DMS114 treated with DMSO at 0.1 percent for 48 hours (cell line): ENCODE data around the gene GDAP1L1.
"Not testable (repeated sequence)": the region's sequence is repeated elsewhere in the genome, so short reads cannot be mapped to it uniquely, and the experiment has no call there.

Experiments used
- DNase-seq: peaks from one replicate; lab custom pipeline; 2025; ENCODE audit not compliant: unreplicated experiment; lab: John Stamatoyannopoulos, UW

GDAP1L1 gene

DNA sequence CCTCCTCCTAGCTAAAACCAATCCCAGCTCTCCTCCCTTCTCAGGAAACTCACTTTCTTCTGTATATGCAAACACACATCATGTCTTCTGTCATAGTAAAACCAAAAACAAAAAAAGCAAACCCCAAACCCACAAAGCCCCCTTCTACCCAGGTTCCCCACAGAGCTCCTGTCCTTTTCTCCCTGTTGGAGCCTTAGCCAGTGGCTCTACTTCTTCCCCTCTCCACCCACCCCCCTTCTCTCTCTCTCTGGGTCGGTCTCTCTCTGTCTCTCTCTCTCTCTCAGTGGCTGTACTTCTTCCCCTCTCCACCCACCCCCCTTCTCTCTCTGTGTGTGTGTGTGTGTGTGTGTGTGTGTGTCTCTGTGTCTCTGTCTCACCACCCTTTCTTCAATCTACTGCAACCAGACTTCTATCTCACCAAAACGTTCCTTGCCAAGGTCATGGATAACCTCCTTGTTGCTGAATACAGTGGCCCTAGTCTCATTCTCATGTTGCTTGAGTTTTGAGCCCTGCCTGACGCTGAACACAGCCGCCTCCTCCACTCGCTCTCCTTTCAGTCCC is 27.9 kb upstream of the GDAP1L1 start:
- no peak for DNase-seq

DNA sequence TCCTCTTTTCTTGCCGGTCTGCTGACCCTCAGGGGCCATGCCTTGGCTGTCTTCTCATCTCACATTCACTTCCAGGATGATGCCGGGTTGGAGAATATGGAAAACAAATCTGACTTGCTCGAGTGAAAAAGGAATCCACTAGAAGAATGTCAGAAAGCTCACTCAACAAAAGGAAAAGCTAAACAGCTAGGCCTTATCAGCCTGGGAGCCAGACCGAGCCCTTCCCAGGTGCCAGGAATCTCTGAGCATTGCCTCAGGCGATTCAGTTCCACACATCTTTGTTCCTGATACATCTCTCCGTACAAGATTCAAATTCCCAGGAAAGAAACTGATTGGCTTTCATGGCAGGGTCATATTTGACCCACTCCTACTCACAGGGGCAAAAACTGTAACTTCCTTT is 27.3 kb upstream of the GDAP1L1 start:
- DNase-seq, result no peak

DNA sequence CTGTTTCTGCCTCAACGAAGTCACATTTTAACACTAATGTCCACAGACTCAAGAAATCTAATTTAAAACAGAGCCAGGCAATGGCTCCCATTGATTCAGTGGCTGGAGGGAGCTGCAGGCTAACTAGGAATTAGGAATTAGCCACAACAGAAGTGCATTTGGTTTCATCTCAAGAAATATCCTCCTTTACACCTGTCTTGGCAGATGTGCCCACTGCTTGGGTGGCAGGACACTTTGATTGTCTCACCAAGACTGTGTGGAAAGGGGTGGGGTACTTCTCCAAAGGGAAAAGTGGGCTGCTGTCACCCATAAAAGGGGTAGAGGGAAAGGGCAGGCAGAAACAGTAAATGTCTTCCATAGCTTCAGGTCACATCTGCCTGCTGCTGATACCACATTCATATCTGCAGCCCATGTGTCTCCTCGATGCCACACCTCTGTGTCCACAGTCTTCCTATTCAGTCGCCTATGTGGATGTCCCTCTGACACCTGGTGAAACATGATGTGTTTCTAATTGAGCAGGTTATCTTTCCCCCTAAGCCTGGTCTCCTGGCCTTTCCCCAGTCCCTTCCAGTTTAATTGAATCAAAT is 25.6 kb upstream of the GDAP1L1 start:
- DNase-seq, result no peak

DNA sequence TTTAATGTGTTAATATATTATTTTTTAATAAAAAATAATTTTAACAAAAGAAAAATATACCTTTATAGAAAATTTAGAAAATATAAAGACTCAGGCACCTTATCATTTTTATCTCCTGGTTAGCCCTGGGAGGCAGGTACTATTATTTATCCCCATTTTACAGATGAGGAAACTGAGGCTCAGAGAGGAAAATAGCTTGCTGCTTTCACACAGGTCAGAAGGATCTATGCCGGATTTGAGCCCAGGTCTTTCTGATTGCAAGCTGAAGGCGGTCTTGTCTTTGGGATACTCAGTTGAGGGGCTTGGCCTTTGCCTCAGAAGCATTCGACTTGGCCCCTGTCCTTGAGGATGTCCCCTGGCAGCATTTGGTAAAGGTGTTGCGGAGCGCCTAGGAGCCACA is 25.1 kb upstream of the GDAP1L1 start:
- no peak for DNase-seq

DNA sequence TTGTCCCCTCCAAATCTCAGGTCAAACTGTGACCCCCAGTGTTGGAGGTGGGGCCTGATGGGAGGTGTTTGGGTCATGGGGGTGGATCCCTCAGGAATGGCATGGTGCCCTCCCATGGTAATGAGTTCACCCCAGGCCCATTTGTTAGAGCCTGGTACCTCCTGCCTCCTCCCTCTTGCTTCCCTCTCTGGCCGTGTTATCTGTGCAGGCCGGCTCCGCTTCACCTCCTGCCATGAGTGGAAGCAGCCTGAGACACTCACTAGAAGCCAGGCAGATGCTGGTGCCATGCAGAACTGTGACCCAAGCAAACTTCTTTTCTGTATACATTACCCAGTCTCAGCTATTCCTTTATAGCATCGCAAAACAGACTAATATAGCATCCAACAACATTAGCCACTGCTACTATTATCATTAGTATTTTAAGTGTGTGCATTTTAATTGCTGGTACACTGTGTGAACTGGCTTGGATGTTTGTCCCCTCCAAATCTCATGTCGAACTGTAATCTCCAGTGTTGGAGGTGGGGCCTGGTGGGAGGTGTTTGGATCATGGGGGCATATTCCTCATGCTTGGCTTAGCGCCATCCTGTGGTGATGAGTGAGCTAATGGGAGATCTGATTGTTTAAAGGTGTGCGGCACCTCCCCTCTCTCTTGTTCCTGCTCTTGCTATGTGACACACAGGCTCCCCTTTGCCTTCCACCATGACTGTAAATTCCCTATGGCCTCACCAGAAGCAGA is 24.3 kb upstream of the GDAP1L1 start:
- DNase-seq, result no peak

DNA sequence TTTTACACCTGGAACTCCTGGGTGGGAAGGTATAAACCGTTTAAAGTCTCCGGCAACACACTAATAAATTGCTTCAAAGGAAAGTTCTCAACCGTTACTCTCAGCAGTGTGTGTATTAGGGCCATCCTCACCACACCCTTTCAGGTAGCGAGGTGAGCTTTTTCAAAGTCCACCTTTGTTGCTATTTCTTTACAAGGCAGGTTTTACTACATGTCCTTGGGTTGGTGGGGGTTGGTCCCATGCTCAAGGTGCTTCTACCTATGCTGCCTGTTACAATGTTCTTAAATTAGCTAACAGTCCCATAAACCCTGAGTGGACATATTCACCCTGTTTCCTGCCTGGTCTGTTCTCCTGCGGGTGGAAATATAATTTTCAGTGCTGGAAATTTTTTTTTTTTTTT is 23.4 kb upstream of the GDAP1L1 start:
- no peak for DNase-seq

DNA sequence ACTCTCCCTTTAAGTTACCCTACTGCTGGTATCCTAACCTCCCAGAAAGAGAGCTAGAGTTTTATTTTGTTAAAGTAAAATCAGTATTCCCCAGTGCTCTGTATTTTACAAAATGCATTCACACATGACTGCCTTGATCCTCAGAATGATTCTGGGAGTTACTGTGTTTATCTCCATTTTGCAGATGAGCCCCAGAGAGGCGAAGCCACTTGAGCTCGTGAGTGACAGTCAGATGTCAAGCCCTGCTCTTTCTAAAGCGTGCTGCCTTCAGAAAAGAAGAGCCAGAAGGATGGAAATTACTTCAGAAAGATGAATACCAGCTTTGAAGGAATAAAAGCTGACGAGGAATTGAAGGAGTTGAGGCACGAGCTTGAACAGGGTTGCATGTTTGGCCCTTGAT is 22.5 kb upstream of the GDAP1L1 start:
- DNase-seq, result no peak

DNA sequence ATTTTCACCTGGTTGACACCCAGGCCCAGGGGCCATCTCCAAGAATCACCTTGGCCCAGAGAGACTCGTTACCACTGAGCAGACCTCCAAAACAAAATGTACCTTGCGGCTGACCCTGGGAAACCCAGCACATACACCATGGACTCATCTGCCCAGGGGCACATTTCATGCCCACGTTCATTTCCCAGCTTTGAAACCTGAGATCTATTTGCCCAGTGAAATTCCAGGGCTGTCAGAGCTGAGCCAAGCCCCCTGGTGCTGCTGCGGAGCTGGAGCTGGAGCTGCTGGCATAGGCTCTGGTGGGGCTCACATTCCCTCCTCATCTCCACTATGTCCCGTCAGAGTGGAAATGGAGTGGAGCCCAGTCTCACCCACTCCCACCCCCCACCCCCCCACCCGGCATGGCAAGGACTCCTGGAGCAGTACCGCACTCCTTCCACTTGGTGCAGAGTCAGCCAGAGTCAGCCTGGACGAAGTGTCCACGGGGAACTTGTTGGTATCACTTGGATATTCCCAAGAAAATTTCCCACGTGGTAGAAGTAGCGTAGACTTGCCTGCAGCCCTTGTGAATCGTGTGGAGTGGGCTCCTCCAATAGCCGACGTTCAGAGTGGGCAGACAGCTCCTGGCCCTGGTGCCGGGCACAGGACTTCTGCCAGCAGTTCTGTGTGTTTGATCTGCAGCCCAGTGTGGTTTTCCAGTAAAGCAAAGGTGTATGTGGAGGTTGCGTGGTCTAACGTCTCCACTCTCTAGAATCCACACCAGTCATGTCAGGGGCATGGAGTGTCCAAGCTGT is 18.4 kb upstream of the GDAP1L1 start:
- no peak for DNase-seq

DNA sequence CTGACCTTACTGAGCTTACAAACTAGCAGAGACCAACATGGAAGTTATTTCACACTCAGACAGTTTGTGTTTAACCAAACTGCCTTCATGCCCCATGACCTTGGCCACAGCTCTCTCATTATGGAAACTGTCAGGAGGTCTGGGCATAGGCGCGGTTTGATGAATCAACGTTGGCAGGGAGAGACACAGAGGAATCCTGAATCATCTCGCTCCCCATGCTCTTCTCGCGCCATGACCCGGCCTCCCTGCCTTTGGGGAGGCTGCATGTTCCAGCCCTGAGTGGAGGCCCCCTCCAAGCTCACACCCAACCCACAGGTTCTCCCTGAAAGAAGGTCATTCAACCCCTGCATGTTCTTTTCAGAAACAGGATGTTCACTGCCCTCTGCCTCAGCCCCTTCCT is 15.9 kb upstream of the GDAP1L1 start:
- DNase-seq, result no peak

DNA sequence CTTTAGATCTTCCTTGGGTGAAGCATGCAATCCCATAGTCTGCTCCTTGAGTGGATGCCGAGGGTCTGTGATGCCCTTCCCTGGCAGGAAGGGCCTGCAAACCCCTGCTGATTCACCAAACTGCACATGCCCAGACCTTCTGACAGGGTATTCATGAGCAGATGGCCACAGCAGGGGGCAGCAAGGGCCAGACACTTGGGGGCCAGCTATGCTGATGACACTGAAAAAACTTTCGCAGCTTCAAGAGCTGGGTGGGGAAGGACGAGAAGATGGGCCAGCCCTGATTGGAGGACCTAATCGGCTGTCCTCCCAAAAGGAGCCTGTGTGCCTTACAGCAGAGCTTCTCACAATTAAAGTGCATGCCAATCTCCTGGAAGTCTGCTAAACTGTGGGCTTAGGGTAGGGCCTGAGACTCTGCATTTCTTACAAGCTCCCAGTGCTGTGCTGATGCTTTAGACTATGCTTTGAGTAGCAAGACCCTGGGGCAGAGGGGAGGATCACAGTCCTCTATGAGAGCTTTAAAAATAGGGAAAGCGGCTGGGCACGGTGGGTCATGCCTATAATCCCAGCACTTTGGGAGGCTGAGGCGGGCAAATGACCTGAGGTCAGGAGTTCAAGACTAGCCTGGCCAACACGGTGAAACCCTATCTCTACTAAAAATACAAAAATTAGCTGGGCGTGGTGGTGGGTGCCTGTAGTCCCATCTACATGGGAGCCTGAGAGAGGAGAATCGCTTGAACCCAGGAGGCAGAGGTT is 15.2 kb upstream of the GDAP1L1 start:
- no peak for DNase-seq

DNA sequence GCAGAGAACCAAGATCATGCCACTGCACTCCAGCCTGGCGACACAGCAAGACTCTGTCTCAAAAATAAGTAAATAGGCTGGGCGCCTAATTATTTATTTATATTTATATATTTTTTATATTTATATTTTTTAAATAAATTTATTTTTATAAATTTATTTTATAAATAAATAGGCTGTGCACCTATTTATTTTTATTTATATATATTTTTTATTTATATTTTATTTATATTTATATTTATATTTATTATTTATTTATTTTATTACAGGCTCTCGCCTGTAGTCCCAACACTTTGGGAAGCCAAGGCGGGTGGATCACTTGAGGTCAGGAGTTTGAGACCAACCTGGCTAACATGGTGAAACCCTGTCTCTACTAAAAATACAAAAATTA is 14.6 kb upstream of the GDAP1L1 start:
- not testable (repeated sequence) for DNase-seq

DNA sequence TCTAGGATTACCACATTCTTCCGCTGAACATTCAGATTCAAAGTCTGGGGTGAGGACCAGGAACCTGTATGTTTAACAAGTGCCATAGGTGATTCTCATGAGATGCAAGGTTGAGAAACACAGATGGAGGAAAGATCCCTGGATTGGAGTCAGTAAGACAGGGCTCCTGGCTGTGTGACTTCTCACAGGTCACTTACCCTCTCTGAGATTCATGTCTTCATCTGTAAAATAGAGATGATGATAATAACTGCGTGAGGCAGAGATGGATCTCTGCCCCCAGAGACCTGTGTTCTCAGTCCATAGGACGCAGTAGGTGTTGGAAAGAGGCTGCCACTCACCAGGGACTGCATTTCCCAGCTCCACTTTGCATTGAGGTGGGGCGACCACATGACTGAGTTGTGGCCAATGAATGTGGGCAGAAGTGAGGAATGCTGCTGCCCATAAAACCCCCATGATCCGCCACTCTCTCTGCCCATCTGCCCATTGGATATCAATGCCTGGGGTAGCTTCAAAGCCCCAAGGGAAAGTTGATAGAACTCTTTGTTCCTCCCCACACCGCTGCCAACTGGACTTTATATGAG is 13.6 kb upstream of the GDAP1L1 start:
- DNase-seq, result no peak

DNA sequence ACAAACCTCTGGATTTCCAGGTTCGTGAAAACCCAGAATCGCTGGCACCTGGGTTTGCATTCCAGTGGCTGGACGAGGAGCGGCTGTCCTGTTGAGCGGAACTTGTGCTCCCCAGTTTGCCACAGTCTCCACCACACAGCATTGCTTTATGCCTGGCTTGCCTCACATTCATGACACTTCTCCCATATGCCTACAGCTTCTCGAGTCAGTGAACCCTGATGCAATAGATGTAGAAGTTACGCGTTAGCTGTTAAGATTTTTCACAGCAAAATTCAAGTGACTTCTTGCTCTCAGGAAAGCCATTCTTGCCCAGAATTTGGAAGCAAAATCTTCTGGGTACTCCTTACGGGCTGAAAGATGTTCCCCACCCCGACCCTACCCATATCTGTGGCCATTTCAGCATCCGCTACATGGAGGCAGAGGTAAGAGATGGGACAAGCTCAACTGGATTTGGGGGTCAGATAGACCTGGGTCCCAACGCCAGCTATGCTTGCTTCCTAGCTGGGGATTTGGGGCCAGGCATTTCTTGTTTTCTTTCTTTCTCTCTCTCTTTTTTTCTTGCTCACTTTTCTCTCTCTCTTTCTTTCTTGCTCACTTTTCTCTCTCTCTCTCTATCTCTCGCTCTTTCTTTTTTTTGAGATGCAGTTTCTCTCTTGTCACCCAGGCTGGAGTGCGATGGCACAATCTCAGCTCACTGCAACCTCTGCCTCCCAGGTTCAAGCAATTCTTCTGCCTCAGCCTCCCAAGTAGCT is 12.4 kb upstream of the GDAP1L1 start:
- DNase-seq, result no peak

DNA sequence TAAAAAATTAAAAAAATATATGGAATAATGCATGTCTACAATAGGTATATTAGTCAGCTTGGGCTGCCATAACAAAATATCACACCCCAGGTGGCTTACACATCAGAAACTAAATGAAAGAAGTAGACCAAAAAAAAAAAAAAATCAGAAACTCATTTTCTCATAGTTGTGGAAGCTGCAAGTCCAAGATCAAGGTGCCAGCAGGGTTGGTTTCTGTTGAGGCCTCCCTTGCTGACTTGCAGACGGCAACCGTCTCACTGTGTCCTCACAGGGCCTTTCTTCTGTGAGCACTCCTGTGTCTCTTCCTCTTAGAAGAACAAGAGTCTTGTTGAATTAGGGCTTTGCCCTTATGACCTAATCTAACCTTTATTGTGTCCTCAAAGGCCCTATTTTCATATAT is 11.4 kb upstream of the GDAP1L1 start:
- no peak for DNase-seq

DNA sequence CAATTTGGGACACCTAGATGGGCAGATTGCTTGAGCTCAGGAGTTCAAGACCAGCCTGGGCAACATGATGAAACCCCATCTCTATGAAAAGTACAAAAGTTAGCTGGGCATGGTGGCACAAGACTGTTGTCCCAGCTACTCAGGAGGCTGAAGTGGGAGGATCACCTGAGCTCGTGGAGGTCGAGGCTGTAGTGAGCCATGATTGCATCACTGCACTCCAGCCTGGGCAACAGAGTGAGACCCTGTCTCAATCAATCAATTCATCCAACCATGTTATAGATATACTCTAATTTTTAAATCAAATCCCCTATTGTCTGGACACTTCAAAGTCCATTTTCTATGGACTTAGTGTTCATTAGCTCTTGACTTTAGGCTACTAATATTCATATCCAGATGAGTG is 10.3 kb upstream of the GDAP1L1 start:
- not testable (repeated sequence) for DNase-seq

DNA sequence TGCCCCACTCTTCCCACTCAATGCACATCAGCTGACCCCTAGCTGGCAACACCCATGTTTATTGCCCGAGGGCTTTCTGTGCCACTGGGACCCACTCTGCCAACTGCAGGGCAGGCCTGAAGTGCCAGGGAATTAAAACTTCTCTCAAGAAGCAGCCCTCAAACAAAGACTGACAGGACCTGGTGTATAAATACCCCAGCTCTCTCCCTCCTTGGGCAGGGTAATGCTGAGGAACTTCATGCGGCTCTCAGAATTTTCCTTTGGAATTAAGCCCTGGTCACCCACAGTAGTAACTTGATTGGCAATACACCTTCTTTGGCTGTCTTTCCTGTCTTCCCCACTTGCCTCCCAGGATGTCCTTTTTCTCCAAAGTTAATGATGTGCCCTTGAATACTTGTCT is 5.3 kb upstream of the GDAP1L1 start:
- DNase-seq, result no peak

DNA sequence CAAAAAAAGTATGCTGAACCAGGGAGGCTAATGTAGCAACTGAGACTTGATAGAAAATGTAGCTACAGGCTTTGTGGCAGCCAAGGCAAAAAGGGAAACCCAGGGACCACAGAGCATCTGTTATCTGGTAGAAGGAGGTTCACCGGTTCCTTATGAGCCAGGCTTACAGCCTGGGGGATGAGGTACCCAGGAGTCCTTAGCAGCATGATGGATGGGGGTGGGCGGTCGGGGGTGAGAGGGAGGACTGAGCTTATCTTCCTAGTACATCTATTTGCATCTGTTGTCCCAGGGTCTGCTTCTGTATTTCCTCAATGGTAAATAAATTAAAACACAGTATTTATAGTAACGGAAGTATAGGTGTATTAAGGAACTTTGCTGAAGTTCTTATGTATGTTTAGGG is 1.1 kb upstream of the GDAP1L1 start:
- DNase-seq, result no peak

DNA sequence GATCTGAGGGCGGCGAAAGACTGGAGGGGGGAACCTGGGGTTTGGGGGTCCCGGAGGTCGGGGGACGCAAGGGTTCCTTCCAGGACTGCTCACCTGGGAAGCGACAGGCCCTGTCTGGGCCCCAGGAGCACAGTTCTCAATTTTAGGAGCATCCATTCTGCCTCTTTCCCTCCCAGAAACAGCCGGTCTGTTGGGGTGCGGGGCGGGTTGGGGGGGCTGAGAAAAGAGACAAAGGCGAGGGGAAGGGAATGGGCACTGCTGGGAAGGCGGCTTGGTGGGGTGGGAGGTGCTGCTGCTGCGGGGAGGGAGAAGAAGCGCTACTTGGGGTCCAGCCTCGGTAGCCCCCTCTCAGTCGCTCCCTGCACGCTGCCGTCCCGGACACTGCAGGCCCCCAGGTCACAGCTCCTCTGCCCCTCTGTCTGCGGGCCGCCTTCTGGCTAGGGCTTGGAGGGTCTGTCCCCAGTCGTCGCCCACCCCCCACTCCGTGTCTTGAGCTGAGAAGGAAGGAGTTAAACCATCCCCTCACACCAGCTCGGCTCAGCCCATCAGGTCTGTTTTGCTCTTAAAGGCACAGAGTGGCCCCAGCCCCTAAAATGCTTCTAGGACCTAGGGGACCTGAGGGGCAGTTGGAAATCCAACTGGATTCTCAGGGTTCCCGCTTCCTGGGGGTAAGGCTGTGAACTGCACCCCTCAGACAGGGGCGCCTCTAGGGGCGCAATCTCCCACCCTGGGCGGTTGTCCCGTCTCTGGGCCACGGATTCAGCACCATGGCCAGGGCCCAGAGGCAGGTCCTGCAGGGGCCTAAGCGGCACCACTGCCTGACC is 690 bp downstream of the GDAP1L1 start:
- no peak for DNase-seq

DNA sequence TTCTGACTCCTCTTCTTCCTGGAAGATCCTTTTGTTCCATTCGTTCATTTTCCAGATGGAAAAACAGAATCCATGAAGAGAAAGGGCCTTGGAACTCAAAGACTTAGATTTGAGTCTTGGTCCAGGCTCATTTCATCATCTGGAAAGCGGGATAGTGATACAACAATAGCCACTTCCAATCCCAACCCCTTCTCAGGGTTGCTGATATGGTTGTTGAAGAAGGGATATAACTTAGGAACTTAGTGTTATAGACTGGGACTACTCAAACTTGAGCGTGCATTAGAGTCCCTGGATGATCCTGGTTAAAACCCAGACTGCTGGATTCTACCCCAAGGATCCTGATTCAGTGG is 1.3 kb downstream of the GDAP1L1 start:
- DNase-seq, result no peak
